H1 (cell line): ENCODE data around the gene FOXRED1. TPM values are rescaled to one million over a fixed set of nuclear protein-coding genes. Genes with fewer than 3 reads are reported as not detected.

Source experiments
- CBX8 ChIP-seq: fragments of 300-800, 300-1000 bp; sonication (generic); IDR thresholded peaks from 2 replicates; pipeline ENCODE4 v1.7.1; 2016; ENCODE audit warnings: low read depth, low read length, borderline replicate concordance
- CHD1 ChIP-seq: IDR thresholded peaks from 2 replicates; pipeline ENCODE4 v1.6.1; 2012; ENCODE audit warnings: low read depth, low read length, improper control_type of control experiment
- CHD7 ChIP-seq: fragments of 300-600 bp; sonication (generic); IDR thresholded peaks from 2 replicates; pipeline ENCODE4 v1.7.1; 2012; ENCODE audit warnings: low read length, moderate library complexity, mild to moderate bottlenecking, inconsistent platforms; ENCODE audit not compliant: insufficient replicate concordance
- EGR1 ChIP-seq: IDR thresholded peaks from 2 replicates; pipeline ENCODE4 v1.6.1; 2011; ENCODE audit warnings: low read depth, low read length, borderline replicate concordance
- GABPA ChIP-seq: IDR thresholded peaks from 2 replicates; pipeline ENCODE4 v1.6.1; 2011; ENCODE audit warnings: mild to moderate bottlenecking, low read length, moderate library complexity, borderline replicate concordance; ENCODE audit not compliant: insufficient read depth
- HDAC6 ChIP-seq: IDR thresholded peaks from one replicate; pipeline ENCODE4 v1.7.1; 2012; ENCODE audit warnings: low read depth, mild to moderate bottlenecking, inconsistent platforms, low read length, moderate library complexity
- MAFK ChIP-seq: IDR thresholded peaks from 2 replicates; pipeline ENCODE4 v1.6.1; 2012; ENCODE audit warnings: low read depth, mild to moderate bottlenecking, improper control_type of control experiment, low read length
- RAD21 ChIP-seq, 2 experiments: IDR thresholded peaks in 1 of 2; conservative IDR thresholded peaks in 1 of 2; 2 replicates each; pipeline ENCODE4 v1.6.1; 2011; ENCODE audit warnings: low read depth in 2 of 2, low read length in 2 of 2, improper control_type of control experiment in 1 of 2, inconsistent platforms in 1 of 2, mild to moderate bottlenecking in 1 of 2, moderate library complexity in 1 of 2
- RNF2 ChIP-seq: fragments of 200-900, 300-1000 bp; sonication (generic); IDR thresholded peaks from 2 replicates; pipeline ENCODE4 v1.7.1; 2016; ENCODE audit warnings: borderline replicate concordance, low read depth, mild to moderate bottlenecking, antibody characterized with exemption, low read length; ENCODE audit not compliant: poor library complexity, severe bottlenecking; ENCODE audit errors: missing control alignments
- SP1 ChIP-seq: IDR thresholded peaks from 2 replicates; pipeline ENCODE4 v1.6.1; 2011; ENCODE audit warnings: low read depth, low read length
- SP2 ChIP-seq: IDR thresholded peaks from 2 replicates; pipeline ENCODE4 v1.6.1; 2012; ENCODE audit warnings: mild to moderate bottlenecking, low read length, inconsistent platforms
- TAF1 ChIP-seq: IDR thresholded peaks from 2 replicates; pipeline ENCODE4 v1.6.1; 2011; ENCODE audit warnings: mild to moderate bottlenecking, low read depth, low read length
- polyA plus RNA-seq, 7 experiments: library from polyadenylated mRNA; depleted of rRNA in 3 of 7; stranded (reverse) in 5 of 7; unstranded in 2 of 7; fragments of >200 nt in 5 of 7; fragments of 200-250 nt in 2 of 7; gene quantifications; 1 replicate in 5 of 7; 2 replicates in 1 of 7; 4 replicates in 1 of 7; pipeline versions ENCODE4 v1.2.1 to v1.2.3, GENCODE V29; 2011 to 2013; ENCODE audit warnings: missing spikeins in 2 of 7, mixed read lengths in 2 of 7
- total RNA-seq: library from RNA; stranded (reverse); fragmentation: NEBNext Ultra II Directional; extraction: Animal tissue kit (Norgen Biotek cat#: 25700); gene quantifications from 2 replicates; pipeline ENCODE4 v1.2.1, GENCODE V29; 2021

Gene FOXRED1
- total and polyA plus RNA-seq, 2 of the 8 experiments (the other 6 are each of a cell fraction or from before 2014, with no cell fraction given): 48.8 to 99.4 TPM

DNA sequence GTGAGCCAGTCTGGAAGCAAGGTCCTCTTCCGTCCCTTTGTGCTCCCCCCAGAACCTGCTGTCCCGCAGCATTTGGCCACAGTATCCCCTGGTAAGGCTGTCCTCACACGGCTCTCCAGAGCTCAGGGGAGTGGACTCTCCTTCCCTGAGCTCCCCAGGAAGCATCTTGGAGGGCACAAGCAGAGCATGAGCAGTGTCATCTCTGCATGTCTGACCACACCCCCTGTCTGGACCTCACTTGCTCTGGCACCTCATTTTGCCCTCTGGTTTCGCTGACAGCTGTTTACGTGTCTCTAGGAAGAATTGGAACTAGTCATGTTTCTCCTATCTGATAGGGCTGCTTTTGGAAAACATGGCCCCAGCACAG, 50.4 kb downstream of the FOXRED1 start (continued):
- TF ChIP-seq CHD7 (no peak), EGR1 (no peak), RAD21 (IDR thresholded peaks at IDR 0.05 in 1 of 2, conservative IDR thresholded peaks at IDR 0.05 in 1 of 2; ENCODE audit: low read depth in 2 of 2, low read length in 2 of 2) (no peak), SP1 (no peak), MAFK (no peak), CBX8 (no peak), GABPA (no peak), HDAC6 (no peak), SP2 (no peak), CHD1 (no peak), RNF2 (no peak), TAF1 (no peak)
